HG03039 (cell line): Measurements from ENCODE around the gene ITPRIP.

Experiments
- ATAC-seq: cut with Tn5 transposase; IDR thresholded peaks from one replicate; pipeline ENCODE4 v1.9.1; 2021; ENCODE audit warnings: mild to moderate bottlenecking, moderate library complexity; ENCODE audit not compliant: unreplicated experiment

ITPRIP gene

GRCh38 chr10:104342941-104343411 is 4.7 kb upstream of the ITPRIP start:
- no peak for ATAC-seq

GRCh38 chr10:104340641-104341040 is 2.4 kb upstream of the ITPRIP start:
- ATAC-seq, result no peak

GRCh38 chr10:104340111-104340526 is 1.9 kb upstream of the ITPRIP start:
- ATAC-seq, result no peak

GRCh38 chr10:104339469-104340110 is 1.3 kb upstream of the ITPRIP start:
- ATAC-seq, result no peak

- peak; percentile 30 for ATAC-seq
Measured at GRCh38 chr10:104337521-104337984, 712 bp downstream of the ITPRIP start.

GRCh38 chr10:104336821-104337467 is 1.3 kb downstream of the ITPRIP start:
- peak; percentile 20 for ATAC-seq

- ATAC-seq, result no peak
Measured at GRCh38 chr10:104334965-104335650, 3.2 kb downstream of the ITPRIP start.

- ATAC-seq, result no peak
Measured at GRCh38 chr10:104334561-104334960, 3.7 kb downstream of the ITPRIP start.

- ATAC-seq, result no peak
Measured at GRCh38 chr10:104333728-104334373, 4.4 kb downstream of the ITPRIP start.

- no peak for ATAC-seq
Measured at GRCh38 chr10:104333032-104333727, 5.1 kb downstream of the ITPRIP start.

- ATAC-seq, result no peak
Measured at GRCh38 chr10:104332243-104333031, 5.8 kb downstream of the ITPRIP start.

GRCh38 chr10:104331208-104331838 is 6.9 kb downstream of the ITPRIP start:
- ATAC-seq, result no peak

- ATAC-seq, result no peak
Measured at GRCh38 chr10:104330168-104331110, 7.8 kb downstream of the ITPRIP start.

GRCh38 chr10:104329735-104330134 is 8.5 kb downstream of the ITPRIP start:
- no peak for ATAC-seq

- peak; percentile 45 for ATAC-seq
Measured at GRCh38 chr10:104328896-104329710, 9.2 kb downstream of the ITPRIP start.

- ATAC-seq, result no peak
Measured at GRCh38 chr10:104328646-104328895, 9.7 kb downstream of the ITPRIP start.

- ATAC-seq, result no peak
Measured at GRCh38 chr10:104327745-104328645, 10.3 kb downstream of the ITPRIP start.
